Right lobe of liver (tissue), 4 donors: ENCODE data around the gene ZNF774.

Experiments used
- CTCF ChIP-seq, 4 donors: fragments of 200-600 bp in 3 of 4; fragments of 450-650 bp in 1 of 4; IDR thresholded peaks; one replicate each; pipeline versions ENCODE4 v1.5.1 to v1.8.0; 2016 to 2022; ENCODE audit warnings: antibody characterized with exemption in 4 of 4, mild to moderate bottlenecking in 2 of 4
- POLR2A ChIP-seq: fragments of 450-650 bp; IDR thresholded peaks from one replicate; pipeline ENCODE4 v1.6.1; 2017; ENCODE audit warnings: antibody characterized with exemption, mild to moderate bottlenecking
- donor health status: DM: no; HTN: no; CAD: no.
- donor health status: DM: no; HTN: no; CAD: no.
- donor health status: DM: no; HTN: yes; CAD: no.

- TF ChIP-seq CTCF (IDR thresholded peaks at IDR 0.05): no peak
- TF ChIP-seq POLR2A: no peak
Observed at GRCh38 chr15:90382320-90382719, 30.2 kb downstream of the ZNF774 start.
